HAP-1 (cell line): ENCODE results near the gene GDF9.
A peak's percentile ranks its signal among the peaks of the same experiment; 100 is the strongest.

Source experiments
- DNase-seq, 2 experiments: peaks; one replicate each; pipeline ENCODE4 v3.0.0-alpha.2; 2016 to 2020; ENCODE audit warnings: low spot score in 2 of 2
- H3K27me3 ChIP-seq: fragments of 250-450 bp; sonication (Bioruptor Pico); 2 replicates; pipeline ENCODE4 v1.5.1; 2020; ENCODE audit warnings: low read depth, mild to moderate bottlenecking, moderate library complexity
- H3K36me3 ChIP-seq: fragments of 250-450 bp; sonication (Bioruptor Pico); replicated peaks from 2 replicates; pipeline ENCODE4 v1.5.1; 2020; ENCODE audit warnings: mild to moderate bottlenecking
- H3K4me1 ChIP-seq: fragments of 250-450 bp; sonication (Bioruptor Pico); 2 replicates; pipeline ENCODE4 v1.5.1; 2020; ENCODE audit warnings: mild to moderate bottlenecking
- H3K4me3 ChIP-seq: fragments of 250-450 bp; sonication (Bioruptor Pico); 2 replicates; pipeline ENCODE4 v1.5.1; 2020; ENCODE audit warnings: mild to moderate bottlenecking, moderate library complexity
- H3K9me3 ChIP-seq: fragments of 250-450 bp; sonication (Bioruptor Pico); 2 replicates; pipeline ENCODE4 v1.5.1; 2020; ENCODE audit warnings: mild to moderate bottlenecking, moderate library complexity
- in situ Hi-C: fragments of 300-500 bp; cut with MboI; formaldehyde crosslinking; loops from 3 replicates; pipeline ENCODE4 v1.14.3; 2020; ENCODE audit warnings: low sequenced_read_pairs, inconsistent platforms, mixed read lengths

Gene GDF9, protein sequence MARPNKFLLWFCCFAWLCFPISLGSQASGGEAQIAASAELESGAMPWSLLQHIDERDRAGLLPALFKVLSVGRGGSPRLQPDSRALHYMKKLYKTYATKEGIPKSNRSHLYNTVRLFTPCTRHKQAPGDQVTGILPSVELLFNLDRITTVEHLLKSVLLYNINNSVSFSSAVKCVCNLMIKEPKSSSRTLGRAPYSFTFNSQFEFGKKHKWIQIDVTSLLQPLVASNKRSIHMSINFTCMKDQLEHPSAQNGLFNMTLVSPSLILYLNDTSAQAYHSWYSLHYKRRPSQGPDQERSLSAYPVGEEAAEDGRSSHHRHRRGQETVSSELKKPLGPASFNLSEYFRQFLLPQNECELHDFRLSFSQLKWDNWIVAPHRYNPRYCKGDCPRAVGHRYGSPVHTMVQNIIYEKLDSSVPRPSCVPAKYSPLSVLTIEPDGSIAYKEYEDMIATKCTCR

DNA sequence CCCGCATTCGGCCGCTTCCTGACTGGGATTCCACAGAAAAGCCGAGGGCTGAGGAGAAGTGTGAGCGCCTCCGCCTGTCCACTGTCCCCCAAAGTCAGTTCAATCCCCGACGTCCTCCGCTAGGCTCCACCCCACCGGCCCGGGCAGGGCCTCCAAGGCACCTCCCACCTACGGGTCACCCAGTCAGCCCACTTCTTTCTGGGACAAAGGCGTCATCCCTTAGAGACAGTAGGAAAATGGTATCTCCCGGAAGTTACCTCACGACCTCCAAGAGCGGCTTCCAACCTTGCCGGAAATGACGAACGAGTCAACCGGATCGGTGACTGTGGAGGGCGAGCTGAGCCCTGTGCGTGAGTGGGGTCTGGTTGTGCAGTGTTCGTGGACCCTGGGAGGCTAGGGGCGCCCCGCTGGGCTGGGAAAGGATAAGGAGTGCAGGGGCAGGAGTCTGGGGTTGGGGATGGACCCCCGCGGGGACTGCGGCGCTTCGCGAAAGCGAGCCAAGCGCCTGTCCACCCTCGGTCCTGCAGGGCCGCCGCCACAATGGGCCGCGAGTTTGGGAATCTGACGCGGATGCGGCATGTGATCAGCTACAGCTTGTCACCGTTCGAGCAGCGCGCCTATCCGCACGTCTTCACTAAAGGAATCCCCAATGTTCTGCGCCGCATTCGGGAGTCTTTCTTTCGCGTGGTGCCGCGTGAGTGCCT is at the start of gene GDF9, which contains the start of gene UQCRQ:
TSS of gene GDF9 (minus strand) at position 128 of the 704 bp plus-strand sequence. CDS start 1,936 bp downstream, outside the sequence.
TSS of gene UQCRQ (plus strand) at position 301 of the 704 bp plus-strand sequence. CDS start at position 541, 240 bp downstream.
- Histone ChIP-seq H3K4me1 (peaks cover 11% of the 10 kb centered on the region), H3K27me3 (no peaks in the 10 kb centered on the region), H3K9me3 (no peaks in the 10 kb centered on the region), H3K4me3 (peak within 1 kb of the TSS; percentile 98), H3K36me3 (peaks cover 42% of the 10 kb centered on the region)
- in situ Hi-C loops, result no loop called here
- peak; percentile 97 to 98 for DNase-seq

DNA sequence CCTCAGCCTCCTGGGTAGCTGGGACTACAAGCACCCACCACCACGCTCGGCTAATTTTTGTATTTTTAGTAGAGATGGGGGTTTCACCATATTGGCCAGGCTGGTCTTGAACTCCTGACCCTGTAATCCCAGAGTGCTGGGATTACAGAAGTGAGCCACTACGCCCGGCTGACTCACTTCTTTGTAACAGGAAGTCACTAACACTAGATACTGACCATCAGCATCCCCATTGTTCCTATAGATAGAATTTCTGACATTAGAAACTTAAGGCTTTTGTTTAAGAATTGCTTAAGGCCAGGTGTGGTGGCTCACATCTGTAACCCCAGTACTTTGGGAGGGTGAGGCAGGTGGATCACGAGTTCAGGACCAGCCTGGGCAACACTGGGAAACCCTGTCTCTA is 49.4 kb upstream of the GDF9 start:
- Histone ChIP-seq H3K4me1 (no peaks in the 10 kb centered on the region), H3K4me3 (no peak overlapping the region), H3K36me3 (peaks cover 19% of the 10 kb centered on the region), H3K27me3 (no peaks in the 10 kb centered on the region), H3K9me3 (no peaks in the 10 kb centered on the region)
- DNase-seq, result no peak
- in situ Hi-C loops, result no loop called here

DNA sequence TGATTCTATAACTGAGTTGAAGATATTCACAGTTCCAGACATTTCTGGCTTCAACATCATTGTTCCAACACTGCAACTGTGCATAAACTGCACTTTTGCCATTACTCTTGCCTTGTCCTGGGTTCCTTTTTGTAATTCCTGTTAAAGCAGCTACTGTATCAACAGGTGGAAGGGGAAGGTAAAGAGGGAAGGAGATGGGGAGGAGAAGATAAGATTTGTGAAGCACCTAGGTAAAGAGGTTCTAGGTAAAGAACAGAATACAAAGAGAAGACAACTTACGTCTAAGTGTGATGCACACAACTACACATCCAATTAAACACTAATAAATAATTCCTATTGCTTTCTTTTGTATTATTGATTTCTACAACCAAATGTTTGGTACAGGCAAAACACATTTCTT is 43.4 kb upstream of the GDF9 start:
- H3K36me3 ChIP-seq, result peaks cover 23% of the 10 kb centered on the region
- H3K9me3 ChIP-seq, result no peaks in the 10 kb centered on the region
- H3K4me1 ChIP-seq, result peaks cover 10% of the 10 kb centered on the region
- H3K4me3 ChIP-seq, result no peak overlapping the region
- DNase-seq, result no peak
- in situ Hi-C loops, result no loop called here
- H3K27me3 ChIP-seq, result no peaks in the 10 kb centered on the region

DNA sequence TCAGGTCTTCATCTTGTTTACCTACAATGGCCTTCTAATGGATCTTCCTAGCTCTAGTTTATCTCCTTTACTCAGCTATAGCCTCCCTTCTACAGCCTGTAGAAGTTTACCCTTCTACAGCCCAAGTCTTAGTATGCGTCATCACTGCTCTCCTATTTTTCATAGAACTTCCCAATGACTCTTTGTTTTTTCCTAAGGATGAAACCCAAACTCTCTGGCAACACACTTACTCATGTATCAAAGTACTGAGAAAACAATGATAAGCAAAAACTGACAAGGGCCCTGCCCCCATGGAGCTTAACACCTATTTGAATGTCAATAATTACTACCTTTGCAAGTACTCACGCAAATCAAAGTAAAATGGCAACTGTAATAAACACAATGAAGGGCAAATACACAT is 40.9 kb upstream of the GDF9 start:
- Histone ChIP-seq H3K36me3 (peaks cover 6% of the 10 kb centered on the region), H3K4me1 (peaks cover 20% of the 10 kb centered on the region), H3K27me3 (no peaks in the 10 kb centered on the region), H3K9me3 (no peaks in the 10 kb centered on the region), H3K4me3 (no peak overlapping the region)
- no peak for DNase-seq
- in situ Hi-C loops, result no loop called here

DNA sequence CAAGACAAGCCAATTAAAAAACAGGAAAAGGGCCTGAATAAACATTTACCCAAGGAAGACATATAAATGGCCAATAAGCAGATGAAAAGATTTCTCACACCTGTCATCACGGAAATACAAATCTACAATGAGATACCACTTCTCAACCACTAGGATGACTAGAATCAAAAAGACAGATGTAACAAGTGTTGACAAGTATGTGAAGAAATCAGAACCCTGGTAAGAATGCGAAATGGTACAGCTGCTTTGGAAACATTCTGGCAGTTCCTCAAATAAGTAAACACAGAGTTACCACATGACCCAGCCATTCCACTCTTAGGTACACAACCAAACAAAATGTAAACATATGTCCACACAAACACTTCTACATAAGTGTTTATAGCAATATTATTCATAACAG is 39.7 kb upstream of the GDF9 start:
- Histone ChIP-seq H3K4me1 (peaks cover 28% of the 10 kb centered on the region), H3K27me3 (no peaks in the 10 kb centered on the region), H3K4me3 (no peak overlapping the region), H3K9me3 (no peaks in the 10 kb centered on the region), H3K36me3 (peaks cover 6% of the 10 kb centered on the region)
- in situ Hi-C loops, result no loop called here
- DNase-seq, result peak in 1 of 2 experiments; percentile 8

DNA sequence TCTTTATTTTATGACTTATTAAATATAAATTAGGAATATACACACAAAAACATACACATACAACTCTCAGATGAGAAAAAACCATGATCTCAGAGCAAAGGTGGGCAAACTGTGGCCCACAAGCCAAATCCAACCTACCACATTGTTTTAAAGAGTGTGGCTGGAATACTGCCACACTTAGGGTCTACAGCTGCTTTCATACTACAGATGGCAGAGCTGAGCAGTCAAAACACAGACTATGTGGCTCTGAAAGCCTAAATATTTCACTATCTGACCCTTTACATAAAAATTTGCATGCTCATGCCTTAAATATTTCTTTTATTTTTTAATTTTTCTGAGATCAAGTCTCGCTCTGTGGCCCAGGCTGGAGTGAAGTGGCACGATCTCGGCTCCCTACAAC is 35.5 kb upstream of the GDF9 start:
- no peak for DNase-seq
- peaks cover 17% of the 10 kb centered on the region; the same call in 1 of the 2 replicates for H3K36me3 ChIP-seq
- in situ Hi-C loops, result no loop called here
- no peak overlapping the region for H3K4me3 ChIP-seq
- no peaks in the 10 kb centered on the region for H3K9me3 ChIP-seq
- H3K4me1 ChIP-seq, result peaks cover 34% of the 10 kb centered on the region
- H3K27me3 ChIP-seq, result no peaks in the 10 kb centered on the region

DNA sequence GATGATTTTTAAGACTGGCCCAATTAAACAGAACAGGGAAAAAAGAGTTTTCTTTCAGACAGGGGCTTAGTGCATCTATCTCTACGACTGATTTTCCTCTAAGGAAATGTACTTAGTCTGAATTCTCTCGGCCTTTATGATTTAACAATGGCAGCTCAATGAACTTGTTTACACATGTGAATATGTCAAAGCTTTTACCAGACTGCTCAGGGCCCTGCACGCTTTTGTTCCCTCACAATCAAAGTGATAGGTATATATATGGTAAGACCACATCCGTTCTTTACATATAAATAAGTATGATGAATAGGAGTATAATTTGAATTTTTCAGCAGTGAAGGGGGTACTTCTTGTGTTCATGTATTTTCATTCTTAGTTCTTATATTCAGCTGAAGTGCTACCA is 34.8 kb upstream of the GDF9 start:
- in situ Hi-C loops, result no loop called here
- Histone ChIP-seq H3K36me3 (peaks cover 24% of the 10 kb centered on the region), H3K4me3 (no peak overlapping the region), H3K27me3 (no peaks in the 10 kb centered on the region), H3K9me3 (no peaks in the 10 kb centered on the region), H3K4me1 (peaks cover 33% of the 10 kb centered on the region)
- peak; percentile 74 to 98 for DNase-seq

DNA sequence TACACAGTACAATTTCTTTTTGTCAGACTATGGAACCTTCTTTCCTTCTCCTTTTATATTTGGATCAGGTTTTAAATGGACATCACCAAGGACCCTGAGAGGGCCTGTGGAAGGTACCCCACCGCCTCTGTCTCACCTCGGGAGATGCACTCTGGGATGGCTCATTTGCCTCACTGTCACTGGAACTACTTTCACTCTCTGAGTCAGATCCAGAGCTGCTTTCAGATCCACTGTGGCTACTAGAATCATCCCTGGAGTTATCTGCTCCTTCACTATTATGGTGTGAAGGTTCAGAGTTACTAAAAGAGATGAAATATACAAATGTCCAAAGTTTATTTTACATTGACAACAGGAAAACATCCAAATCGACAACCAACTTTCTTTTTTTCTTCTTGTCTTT is 31.8 kb upstream of the GDF9 start:
- no peaks in the 10 kb centered on the region for H3K27me3 ChIP-seq
- peaks cover 41% of the 10 kb centered on the region for H3K36me3 ChIP-seq
- no peaks in the 10 kb centered on the region for H3K9me3 ChIP-seq
- in situ Hi-C loops, result no loop called here
- H3K4me3 ChIP-seq, result no peak overlapping the region
- H3K4me1 ChIP-seq, result peaks cover 21% of the 10 kb centered on the region
- no peak for DNase-seq

DNA sequence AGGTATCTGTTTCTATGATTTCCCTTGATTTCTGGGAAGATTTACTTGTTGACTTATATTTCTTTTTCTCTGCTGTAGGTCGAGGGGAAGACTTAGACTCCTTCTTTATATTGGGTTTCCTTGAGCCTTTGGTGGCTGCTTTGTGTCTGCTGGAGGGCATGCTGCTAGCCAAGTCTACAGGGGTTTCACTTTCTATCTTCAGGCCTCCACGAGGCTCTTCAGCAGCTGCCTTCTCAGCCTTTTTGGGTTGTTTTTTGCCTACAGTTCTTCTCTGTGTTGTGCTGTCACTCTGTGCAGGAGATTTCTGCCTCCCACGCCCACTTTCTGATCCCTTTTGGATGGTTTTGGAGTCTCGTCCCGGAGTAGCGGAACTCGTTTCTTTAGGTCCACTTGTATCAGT is 30.4 kb upstream of the GDF9 start:
- H3K4me3 ChIP-seq, result no peak overlapping the region
- H3K4me1 ChIP-seq, result peaks cover 11% of the 10 kb centered on the region
- no peak for DNase-seq
- in situ Hi-C loops, result no loop called here
- H3K27me3 ChIP-seq, result no peaks in the 10 kb centered on the region
- H3K36me3 ChIP-seq, result peaks cover 54% of the 10 kb centered on the region
- no peaks in the 10 kb centered on the region for H3K9me3 ChIP-seq

DNA sequence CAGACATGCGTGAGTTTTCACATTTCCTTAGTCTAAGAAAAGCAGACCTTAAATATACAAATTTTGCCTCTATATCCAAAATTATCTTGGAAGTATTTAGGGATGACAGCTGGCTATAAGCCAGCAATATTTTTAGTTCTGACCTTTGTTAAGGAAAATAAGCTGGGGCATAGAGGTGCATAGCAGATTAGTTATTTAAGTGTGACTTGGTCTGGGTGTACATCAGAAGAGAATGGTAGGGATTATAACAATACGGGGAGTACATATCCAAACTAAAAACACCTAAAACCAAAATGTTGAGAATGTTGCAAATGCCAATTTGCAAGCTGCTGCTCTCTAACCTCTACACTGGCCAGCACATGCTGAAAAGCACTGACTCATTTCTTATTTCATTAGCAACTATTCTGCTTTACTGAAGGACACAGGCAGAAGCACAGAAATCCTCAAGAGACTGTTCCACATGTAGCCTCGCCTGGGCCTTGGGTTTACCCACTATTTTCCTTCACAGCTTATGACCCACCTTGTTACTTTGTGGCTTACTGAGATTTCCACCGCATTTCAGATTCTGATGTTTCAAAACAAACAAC is 29.5 kb upstream of the GDF9 start:
- Histone ChIP-seq H3K36me3 (peaks cover 58% of the 10 kb centered on the region), H3K4me1 (peaks cover 5% of the 10 kb centered on the region), H3K27me3 (no peaks in the 10 kb centered on the region), H3K4me3 (no peak overlapping the region), H3K9me3 (no peaks in the 10 kb centered on the region)
- in situ Hi-C loops, result no loop called here
- DNase-seq, result no peak

DNA sequence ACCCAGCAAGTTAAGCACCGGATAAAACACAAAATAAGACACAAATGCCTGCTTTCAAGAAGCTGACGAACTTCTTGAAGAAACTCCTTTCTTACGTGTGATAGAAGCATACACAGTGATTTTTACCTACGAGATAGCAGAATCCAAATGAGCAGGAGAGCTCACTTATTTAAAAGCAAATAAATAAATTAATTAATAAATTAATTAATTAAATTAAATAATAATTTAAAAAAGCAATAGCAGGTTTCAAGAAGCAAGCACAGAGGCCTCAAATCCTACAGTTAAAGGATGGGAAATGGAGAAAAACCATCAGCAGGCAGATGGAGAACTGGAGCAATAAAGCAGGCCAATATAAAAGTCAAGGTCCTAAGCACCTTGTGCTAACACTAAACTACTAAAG is 24.5 kb upstream of the GDF9 start:
- in situ Hi-C loops, result no loop called here
- Histone ChIP-seq H3K4me1 (no peaks in the 10 kb centered on the region), H3K27me3 (no peaks in the 10 kb centered on the region), H3K36me3 (peaks cover 60% of the 10 kb centered on the region), H3K9me3 (no peaks in the 10 kb centered on the region), H3K4me3 (no peak overlapping the region)
- no peak for DNase-seq

DNA sequence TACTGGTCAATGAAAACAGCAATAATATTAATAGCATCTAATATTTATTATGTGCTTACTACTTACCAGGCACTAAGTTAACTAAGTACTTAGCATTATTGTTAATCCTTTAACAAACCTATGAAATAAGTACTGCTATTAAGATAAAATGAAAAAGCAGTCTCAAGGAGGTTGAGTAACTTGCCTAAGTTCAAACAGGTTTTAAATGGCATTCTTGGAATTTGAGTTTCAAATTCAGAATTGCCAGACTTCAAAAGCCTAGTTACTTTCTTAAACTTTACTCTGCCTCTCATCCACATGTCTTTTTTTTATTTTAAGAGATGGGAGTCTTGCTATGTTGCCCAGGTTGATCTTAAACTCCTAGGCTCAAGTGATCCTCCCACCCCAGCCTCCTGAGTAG is 23.2 kb upstream of the GDF9 start:
- DNase-seq, result no peak
- in situ Hi-C loops, result no loop called here
- H3K36me3 ChIP-seq, result peaks cover 55% of the 10 kb centered on the region

DNA sequence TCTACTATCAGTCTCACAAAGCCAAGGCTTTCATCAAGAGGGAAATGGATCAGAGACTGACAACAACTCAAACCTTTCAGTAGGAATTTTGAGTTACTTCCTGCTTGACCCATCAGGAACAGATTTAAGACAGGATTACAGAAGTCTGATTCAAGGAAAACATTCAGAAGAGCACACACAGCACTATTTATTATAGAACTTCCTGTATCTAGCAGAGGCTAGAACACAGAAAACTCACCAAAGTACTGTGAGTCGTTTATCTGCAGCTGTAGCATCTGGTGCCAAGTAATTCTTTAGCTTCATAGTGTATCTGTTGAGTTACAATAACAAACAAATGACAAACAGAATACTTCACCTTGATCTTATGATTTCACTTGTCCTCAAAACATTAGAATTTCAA is 21.0 kb upstream of the GDF9 start:
- in situ Hi-C loops, result no loop called here
- no peaks in the 10 kb centered on the region for H3K9me3 ChIP-seq
- H3K4me1 ChIP-seq, result no peaks in the 10 kb centered on the region
- DNase-seq, result no peak
- H3K36me3 ChIP-seq, result peaks cover 40% of the 10 kb centered on the region
- H3K4me3 ChIP-seq, result no peak overlapping the region
- H3K27me3 ChIP-seq, result no peaks in the 10 kb centered on the region

More for the DNA sequence above, 23.2 kb upstream of the GDF9 start:
- Histone ChIP-seq H3K4me3 (no peak overlapping the region), H3K27me3 (no peaks in the 10 kb centered on the region), H3K9me3 (no peaks in the 10 kb centered on the region), H3K4me1 (no peaks in the 10 kb centered on the region)
